CD4-positive, alpha-beta T cell (primary cell): Measurements from ENCODE around the gene TSPAN16. TPM values are rescaled to one million over a fixed set of nuclear protein-coding genes. Genes with fewer than 3 reads are reported as not detected.
"Not testable (repeated sequence)": the region's sequence is repeated elsewhere in the genome, so short reads cannot be mapped to it uniquely, and the experiment has no call there.

Experiments used
- ATAC-seq: fragments of 200-7000 bp; cut with Tn5 transposase; one replicate; pipeline ENCODE4 v1.10.0; 2022; ENCODE audit warnings: mild to moderate bottlenecking; ENCODE audit not compliant: poor library complexity
- CTCF ChIA-PET: fragments of 350-600 bp; sonication (Branson Sonifier 250); formaldehyde crosslinking; loops from one replicate; lab custom pipeline; 2021; ENCODE audit warnings: antibody characterized with exemption, inconsistent platforms; lab: Charles Lee
- POLR2A ChIA-PET: fragments of 350-600 bp; sonication (Branson Sonifier 250); formaldehyde crosslinking; loops from one replicate; lab custom pipeline; 2021; ENCODE audit warnings: antibody characterized with exemption, inconsistent platforms; lab: Charles Lee
- DNase-seq, 14 experiments: peaks; one replicate each; pipeline ENCODE4 v3.0.0-alpha.2; 2013 to 2020; ENCODE audit warnings: mixed read lengths in 2 of 14
- H3K27ac ChIP-seq, 2 donors: one replicate each; pipeline versions ENCODE4 v1.5.1 to v1.7.0; 2013; ENCODE audit warnings: low read length in 2 of 2, low read depth in 1 of 2, mild to moderate bottlenecking in 1 of 2
- H3K27me3 ChIP-seq, 2 experiments: 1 replicate in 1 of 2; 2 replicates in 1 of 2; pipeline versions ENCODE4 v1.6.1 to v1.7.0; 2013; ENCODE audit warnings: low read length in 2 of 2, control low read depth in 1 of 2, mild to moderate bottlenecking in 1 of 2, moderate library complexity in 1 of 2; ENCODE audit not compliant: insufficient read depth in 2 of 2, control insufficient read depth in 1 of 2
- H3K36me3 ChIP-seq: one replicate; pipeline ENCODE4 v1.6.1; 2013; ENCODE audit warnings: low read length, control low read depth; ENCODE audit not compliant: insufficient read depth
- H3K4me1 ChIP-seq: one replicate; pipeline ENCODE4 v1.6.1; 2013; ENCODE audit warnings: low read length, control low read depth; ENCODE audit not compliant: insufficient read depth
- H3K4me3 ChIP-seq: one replicate; pipeline ENCODE4 v1.5.1; 2013; ENCODE audit warnings: mild to moderate bottlenecking, low read length, moderate library complexity
- H3K9me3 ChIP-seq, 2 experiments: 1 replicate in 1 of 2; 2 replicates in 1 of 2; pipeline versions ENCODE4 v1.6.1 to v1.7.0; 2013; ENCODE audit warnings: low read length in 2 of 2, mild to moderate bottlenecking in 2 of 2, control low read depth in 1 of 2, moderate library complexity in 1 of 2; ENCODE audit not compliant: control insufficient read depth in 1 of 2, insufficient read depth in 1 of 2
- H3K27ac Mint-ChIP-seq: one replicate; pipeline ENCODE4 v1.8.0; 2020; ENCODE audit warnings: mixed read lengths
- H3K27me3 Mint-ChIP-seq: one replicate; pipeline ENCODE4 v1.8.0; 2021; ENCODE audit warnings: mixed read lengths
- H3K36me3 Mint-ChIP-seq: one replicate; pipeline ENCODE4 v1.8.0; 2021; ENCODE audit warnings: low read depth, mixed read lengths
- H3K4me1 Mint-ChIP-seq: one replicate; pipeline ENCODE4 v1.8.0; 2021; ENCODE audit warnings: low read depth, mixed read lengths
- H3K4me3 Mint-ChIP-seq: one replicate; pipeline ENCODE4 v1.8.0; 2020; ENCODE audit warnings: mild to moderate bottlenecking, mixed read lengths
- H3K9me3 Mint-ChIP-seq: one replicate; pipeline ENCODE4 v1.8.0; 2020; ENCODE audit warnings: mixed read lengths
- CTCF ChIP-seq: fragments of 200-600 bp; IDR thresholded peaks from one replicate; pipeline ENCODE4 v1.8.0; 2022; ENCODE audit warnings: antibody characterized with exemption, mild to moderate bottlenecking
- intact Hi-C, 2 experiments: fragments of 100-400 bp; cut with DNase I in 1 of 2; cut with micrococcal nuclease in 1 of 2; formaldehyde crosslinking; loops; one replicate each; pipeline versions ENCODE4 v1.15.1 to v1.9.0; 2023 to 2025; cut with DNase I, micrococcal nuclease
- total RNA-seq, 174 experiments: library from RNA in 2 of 174; stranded (reverse) in 2 of 174; gene quantifications; one replicate each; pipeline ENCODE4 v1.2.3 and lab custom pipeline; 2021 to 2026

The TSPAN16 gene
- total RNA-seq, 2 experiments from 2014 or later: not detected

- no peak overlapping the region for H3K4me3 ChIP-seq
- H3K27me3 ChIP-seq: no peaks in the 10 kb centered on the region
- ChIA-PET POLR2A (no interaction called here), CTCF (no interaction called here)
- no peak for TF ChIP-seq CTCF
- peaks cover 14% of the 10 kb centered on the region for H3K36me3 ChIP-seq
- H3K9me3 Mint-ChIP-seq: no peaks in the 10 kb centered on the region
- H3K27ac Mint-ChIP-seq: no peak overlapping the region
- ATAC-seq (no peak), DNase-seq (no peak)
- no peak overlapping the region for H3K4me3 Mint-ChIP-seq
- H3K9me3 ChIP-seq: peaks cover 0 to 9% of the 10 kb centered on the region in 2 experiments
- H3K4me1 ChIP-seq: no peaks in the 10 kb centered on the region
- H3K36me3 Mint-ChIP-seq: peaks cover 43% of the 10 kb centered on the region
- intact Hi-C loops: no loop called here
- no peaks in the 10 kb centered on the region for H3K27me3 Mint-ChIP-seq
- H3K27ac ChIP-seq: no peak overlapping the region
- no peaks in the 10 kb centered on the region for H3K4me1 Mint-ChIP-seq
Measured at GRCh38 chr19:11331502-11331901, 35.5 kb downstream of the TSPAN16 start.

DNA sequence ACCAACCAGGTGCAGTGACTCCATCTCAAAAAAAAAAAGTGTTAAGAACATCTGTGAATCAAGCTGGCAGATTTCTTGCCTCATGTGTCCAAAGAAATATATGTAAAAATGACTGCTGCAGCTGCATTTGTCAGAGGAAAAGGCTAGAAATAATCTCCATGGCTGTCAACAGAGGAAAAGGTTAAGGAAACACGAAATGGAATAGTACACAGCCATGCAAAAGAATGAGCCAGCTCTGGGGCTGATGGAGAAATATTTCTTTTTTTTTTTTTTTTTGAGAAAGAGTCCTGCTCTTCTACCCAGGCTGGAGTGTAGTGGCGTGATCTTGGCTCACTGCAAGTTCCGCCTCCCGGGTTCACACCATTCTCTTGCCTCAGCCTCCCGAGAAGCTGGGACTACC, 36.9 kb downstream of the TSPAN16 start:
- Mint-ChIP-seq H3K36me3 (peaks cover 44% of the 10 kb centered on the region), H3K27ac (no peak overlapping the region), H3K4me3 (no peak overlapping the region), H3K9me3 (no peaks in the 10 kb centered on the region), H3K4me1 (peaks cover 9% of the 10 kb centered on the region), H3K27me3 (no peaks in the 10 kb centered on the region)
- ATAC-seq (no peak), DNase-seq (no peak)
- Histone ChIP-seq H3K9me3 (peaks cover 0 to 9% of the 10 kb centered on the region in 2 experiments), H3K4me1 (peaks cover 10% of the 10 kb centered on the region), H3K36me3 (peaks cover 14% of the 10 kb centered on the region), H3K27ac (no peak overlapping the region), H3K27me3 (no peaks in the 10 kb centered on the region), H3K4me3 (no peak overlapping the region)
- CTCF ChIA-PET: no interaction called here
- intact Hi-C loops: no loop called here
- TF ChIP-seq CTCF: no peak
- POLR2A ChIA-PET: interaction anchor here (1.1 kb wide), 1 partner anchor 42 kb away, joined by 3 read pairs; no protein-coding TSS in a partner anchor

GRCh38 chr19:11333838-11334237, 37.9 kb downstream of the TSPAN16 start:
- POLR2A ChIA-PET, DNase-seq, H3K27me3 Mint-ChIP-seq, ATAC-seq, H3K4me3 Mint-ChIP-seq, H3K27me3 ChIP-seq, CTCF ChIA-PET, intact Hi-C loops, H3K27ac ChIP-seq, H3K27ac Mint-ChIP-seq, H3K4me3 ChIP-seq, H3K9me3 ChIP-seq, H3K9me3 Mint-ChIP-seq: not testable (repeated sequence)
- peaks cover 20% of the 10 kb centered on the region for H3K4me1 ChIP-seq
- H3K4me1 Mint-ChIP-seq: peaks cover 18% of the 10 kb centered on the region
- peaks cover 14% of the 10 kb centered on the region for H3K36me3 ChIP-seq
- H3K36me3 Mint-ChIP-seq: peaks cover 44% of the 10 kb centered on the region
